Stimulated activated CD8-positive, alpha-beta memory T cell treated with anti-CD3 and anti-CD28 coated beads, Interleukin-4, amount 100 ng/mL, for 1 hour (primary cell): ENCODE measurements around the gene BCKDHB.

ENCODE experiments used
- DNase-seq, 2 donors: peaks; one replicate each; pipeline ENCODE4 v3.0.0-alpha.2; 2020; ENCODE audit warnings: low read depth in 2 of 2, low spot score in 1 of 2

The BCKDHB gene

DNA sequence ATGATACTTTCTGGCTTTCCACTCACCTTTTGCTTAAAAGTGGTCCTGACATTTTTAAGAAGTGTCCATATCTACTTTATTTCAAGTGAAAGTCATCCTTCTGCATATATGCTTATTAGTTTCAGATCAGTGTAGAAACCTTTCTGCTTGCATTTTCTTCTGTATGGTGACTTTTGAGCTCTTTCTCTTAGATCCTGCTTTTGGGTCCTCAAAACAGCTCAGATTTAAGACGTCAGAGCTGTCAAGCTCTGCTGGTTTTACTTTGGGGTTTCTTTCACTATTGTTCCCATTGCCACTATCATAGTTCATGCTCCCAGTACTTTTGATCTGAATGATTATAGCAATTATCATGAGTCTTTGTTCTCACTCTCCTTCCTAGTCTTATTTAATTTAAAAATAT, 41.7 kb downstream of the BCKDHB start:
- DNase-seq, result no peak

DNA sequence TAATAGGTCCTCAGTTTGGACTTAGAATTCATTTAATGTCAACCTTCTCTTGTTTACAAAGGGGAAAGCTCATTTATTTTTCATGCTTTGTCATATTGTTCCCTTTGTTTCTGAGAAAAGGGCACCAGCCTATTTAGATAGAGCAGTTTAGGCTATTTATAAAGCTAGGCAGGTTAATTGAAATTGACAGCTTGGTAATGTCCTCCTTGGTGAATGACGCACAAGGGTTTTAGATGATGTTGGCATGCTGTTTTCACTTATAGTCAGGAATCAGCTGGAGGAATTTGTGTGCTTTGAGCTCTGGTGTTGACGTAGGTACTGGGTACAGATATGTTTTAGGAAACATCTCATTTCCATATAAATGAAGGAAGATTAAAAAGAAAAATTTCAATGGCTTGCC, 45.2 kb downstream of the BCKDHB start:
- no peak for DNase-seq

DNA sequence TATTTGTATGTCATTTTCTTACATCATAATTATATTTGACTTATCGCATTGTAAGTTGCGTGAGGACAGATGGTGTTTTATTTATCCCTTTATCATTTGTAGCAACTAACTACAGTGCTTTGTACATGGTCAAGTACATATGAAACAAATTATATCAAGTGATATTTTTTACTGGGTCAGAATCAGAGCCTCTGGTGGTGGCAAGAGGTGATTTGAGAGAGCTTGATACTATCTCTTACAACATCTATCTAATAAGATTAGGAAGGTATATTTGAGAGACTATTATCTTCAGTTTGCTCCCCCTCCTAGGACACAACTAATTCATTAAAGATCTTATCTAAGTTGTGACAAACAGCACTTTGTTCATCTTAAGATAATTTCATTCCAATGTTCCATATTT, 47.7 kb downstream of the BCKDHB start:
- no peak for DNase-seq

DNA sequence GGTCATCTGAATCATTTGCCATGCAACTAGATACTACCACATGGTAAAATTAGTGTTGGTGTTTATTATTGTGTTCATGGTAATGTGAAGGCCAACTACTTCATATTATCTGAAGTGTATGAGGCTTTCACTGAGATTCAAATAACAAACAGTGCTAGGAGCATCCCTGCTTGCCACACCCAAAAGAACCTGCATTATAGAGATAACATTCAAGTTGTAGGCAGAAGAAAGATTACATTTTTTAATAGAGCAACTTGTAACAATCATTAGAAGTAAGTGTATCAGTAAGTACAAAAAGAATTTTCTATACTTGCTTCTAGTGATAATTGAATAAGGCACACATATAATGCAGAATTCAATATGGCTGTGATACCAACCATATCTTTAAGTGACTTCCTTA, 49.8 kb downstream of the BCKDHB start:
- DNase-seq, result no peak

DNA sequence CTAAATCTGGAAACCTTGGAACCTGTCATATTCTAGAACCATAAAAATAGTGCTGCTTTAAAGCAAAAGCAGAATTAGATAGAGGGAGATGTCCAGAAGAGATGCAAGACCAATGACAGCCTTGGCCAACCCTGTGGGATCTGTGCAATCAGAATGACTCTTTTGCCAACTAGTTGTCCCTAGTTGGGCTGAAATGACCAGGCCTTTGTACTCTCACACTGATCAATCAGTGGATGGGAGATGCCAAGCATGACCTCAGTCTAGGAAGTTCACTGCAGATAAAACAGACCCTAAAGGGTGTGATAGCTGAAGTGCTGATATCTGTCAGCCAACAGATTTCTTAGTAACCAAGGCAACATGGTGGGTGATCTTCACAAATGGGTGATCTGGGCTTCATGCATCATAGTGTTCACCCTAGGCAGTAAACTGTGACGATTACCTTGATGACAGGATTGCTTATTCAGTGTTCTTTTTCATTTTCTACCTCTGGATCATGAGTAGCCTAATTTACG, 52.1 kb downstream of the BCKDHB start:
- DNase-seq, result no peak

DNA sequence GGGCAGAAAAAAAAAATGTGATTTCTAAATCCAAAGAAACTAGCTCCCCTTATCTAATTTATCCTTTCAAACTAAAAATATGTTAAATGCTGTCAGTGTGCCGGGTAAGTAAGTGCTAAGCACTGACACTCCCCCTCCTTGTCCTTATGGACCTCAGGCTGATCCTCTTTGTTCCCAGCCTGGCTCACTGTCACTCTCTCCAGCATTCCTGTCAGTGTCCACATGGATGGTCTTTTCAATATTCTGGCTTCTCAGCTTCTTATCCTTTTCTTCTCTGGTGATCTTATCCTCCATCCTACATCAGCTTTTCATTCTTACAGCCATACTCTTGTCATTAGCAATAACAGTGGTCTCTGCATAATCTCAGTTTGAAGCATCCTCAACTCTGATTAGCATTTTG, 55.0 kb downstream of the BCKDHB start:
- DNase-seq, result no peak

DNA sequence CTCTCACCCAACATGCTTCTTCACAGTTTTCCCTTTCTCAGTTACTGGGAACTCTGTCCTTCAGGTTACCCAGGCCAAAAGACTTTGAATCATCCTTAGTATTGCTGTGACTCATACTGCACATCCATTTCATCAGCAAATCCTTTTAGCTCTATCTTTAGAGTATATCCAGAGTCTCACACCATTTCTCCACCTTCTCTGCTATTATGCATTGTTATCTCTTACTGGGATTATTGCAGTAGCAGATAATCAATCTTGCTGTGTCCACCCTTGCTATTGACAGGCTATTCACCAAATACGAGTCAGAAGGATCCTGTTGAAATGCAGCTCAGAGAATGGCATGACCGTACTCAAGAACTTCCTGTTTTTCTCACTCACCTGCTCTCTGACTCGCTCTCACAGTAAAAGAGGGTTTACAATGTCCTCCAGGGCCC, 57.3 kb downstream of the BCKDHB start:
- no peak for DNase-seq

DNA sequence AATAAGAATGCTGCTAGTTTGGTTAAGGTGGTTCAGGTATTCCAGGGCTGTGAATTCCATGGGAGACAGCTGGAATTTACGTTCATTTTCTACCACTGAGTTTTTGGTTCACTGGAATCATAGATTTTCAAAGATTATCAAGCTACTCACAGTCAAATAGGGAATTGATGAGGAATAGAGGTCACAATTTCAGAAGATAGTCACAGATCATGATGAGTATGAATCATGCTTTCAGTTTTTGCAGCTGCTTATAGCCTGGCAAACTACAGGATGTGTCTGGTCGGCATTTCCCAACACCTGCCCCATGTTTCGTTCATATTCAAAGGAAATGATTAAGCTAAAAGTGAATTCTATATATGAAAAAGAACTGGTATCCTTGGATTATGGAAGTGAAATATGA, 58.7 kb downstream of the BCKDHB start:
- DNase-seq, result no peak

DNA sequence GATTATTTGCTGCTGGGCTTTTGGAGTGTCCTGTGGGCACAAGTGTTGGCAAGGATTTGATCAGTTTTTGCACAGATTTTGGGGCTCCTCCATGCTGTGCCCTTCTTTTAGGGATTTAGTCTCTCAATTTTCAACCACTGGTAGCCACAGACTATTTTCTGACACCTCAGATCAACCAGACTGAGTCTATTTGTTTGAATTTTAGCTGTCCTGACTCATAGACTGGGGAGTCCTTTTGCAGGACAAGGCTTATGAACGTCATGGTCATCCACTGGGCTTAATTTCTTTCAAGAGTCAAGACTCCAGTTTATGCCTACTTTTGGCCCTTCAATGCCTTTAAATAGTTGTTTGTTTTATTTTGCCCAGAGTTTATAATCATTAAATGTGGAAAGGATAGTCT, 59.3 kb downstream of the BCKDHB start:
- no peak for DNase-seq

DNA sequence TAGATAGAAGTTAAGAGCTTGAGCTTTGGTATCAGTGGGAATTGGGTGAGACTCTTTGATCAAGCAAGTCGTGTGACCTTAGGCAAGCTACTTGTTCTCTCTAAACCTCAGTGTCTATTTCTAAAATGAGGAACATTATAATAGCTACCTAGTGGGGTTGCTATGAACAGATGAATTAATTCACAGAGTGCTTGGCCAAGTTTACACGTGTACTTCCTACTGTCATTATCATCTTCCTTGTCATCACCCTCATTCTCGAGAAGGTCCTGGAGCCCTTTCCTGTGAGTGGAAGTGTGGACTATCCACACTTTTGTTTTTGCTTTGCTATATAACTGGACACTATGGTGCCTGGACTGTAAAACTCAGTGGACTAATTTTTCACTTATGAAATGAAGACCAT, 64.0 kb downstream of the BCKDHB start:
- DNase-seq, result no peak

DNA sequence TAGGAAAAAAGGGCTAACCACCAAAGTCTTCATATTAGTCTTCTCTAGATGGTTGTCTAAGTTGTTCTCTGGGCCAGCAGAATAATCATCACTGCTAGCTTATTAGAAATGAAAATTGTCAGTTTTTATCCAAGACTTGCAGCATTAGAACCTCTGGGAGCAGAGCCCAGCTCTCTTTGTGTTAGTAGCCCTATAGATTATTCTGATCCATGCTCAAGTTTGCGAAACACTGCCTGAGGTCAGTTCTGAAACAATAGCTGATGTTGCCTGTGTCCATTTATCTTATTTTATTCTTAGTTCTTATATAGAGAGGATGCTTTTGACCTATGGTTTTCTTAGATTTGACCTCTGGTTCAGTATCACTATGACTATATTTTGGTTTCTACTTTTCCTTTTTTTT, 66.9 kb downstream of the BCKDHB start:
- DNase-seq, result no peak

DNA sequence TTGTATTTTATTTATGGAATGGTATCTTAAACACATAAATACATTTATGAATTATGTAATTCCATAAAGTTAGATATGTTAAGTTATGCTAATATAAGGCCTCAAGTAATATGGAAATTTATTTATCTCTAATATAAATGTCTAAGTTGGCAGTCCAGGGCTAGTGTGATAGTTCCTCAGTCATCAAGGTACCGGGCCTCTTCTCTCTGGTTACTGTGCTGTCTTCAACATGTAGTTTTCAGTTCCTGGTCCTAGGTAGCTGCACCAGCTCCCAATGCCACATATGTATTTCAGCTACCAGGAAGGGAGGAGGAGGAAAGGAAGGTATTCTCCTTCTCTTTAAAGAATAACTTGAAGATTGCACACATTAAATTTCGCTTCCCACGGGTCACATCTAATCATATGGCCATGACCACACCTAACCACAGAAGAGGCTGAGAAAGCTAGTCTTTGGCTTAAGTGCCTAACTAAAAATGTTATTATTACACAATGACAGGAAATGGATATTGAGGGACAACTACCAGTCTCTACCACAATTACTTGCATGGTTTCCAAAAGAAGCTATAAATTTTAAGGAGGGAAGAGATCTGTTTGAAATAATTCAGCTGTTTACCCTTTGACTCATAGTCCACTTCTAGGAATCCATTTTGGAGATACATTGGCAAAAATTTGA, 68.6 kb downstream of the BCKDHB start:
- no peak for DNase-seq

DNA sequence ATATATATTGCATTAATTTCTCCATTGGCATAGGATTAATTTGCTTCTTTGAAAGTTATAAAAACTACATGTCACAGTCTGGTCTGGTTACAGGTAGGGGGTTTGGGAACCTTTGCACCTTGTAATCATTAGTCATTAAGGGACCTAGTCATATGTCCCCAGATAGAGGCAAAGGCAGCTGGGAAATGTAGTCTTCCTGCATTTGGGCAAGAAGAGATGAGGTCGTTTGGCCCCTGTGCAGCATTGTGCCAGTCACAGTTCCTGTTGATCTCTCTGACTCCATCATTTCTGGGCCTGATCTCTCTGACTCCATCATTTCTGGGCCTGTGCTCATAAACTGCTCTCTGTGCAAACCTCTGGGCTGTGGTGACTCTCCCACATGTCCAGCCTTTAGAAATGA, 73.2 kb downstream of the BCKDHB start:
- no peak for DNase-seq

DNA sequence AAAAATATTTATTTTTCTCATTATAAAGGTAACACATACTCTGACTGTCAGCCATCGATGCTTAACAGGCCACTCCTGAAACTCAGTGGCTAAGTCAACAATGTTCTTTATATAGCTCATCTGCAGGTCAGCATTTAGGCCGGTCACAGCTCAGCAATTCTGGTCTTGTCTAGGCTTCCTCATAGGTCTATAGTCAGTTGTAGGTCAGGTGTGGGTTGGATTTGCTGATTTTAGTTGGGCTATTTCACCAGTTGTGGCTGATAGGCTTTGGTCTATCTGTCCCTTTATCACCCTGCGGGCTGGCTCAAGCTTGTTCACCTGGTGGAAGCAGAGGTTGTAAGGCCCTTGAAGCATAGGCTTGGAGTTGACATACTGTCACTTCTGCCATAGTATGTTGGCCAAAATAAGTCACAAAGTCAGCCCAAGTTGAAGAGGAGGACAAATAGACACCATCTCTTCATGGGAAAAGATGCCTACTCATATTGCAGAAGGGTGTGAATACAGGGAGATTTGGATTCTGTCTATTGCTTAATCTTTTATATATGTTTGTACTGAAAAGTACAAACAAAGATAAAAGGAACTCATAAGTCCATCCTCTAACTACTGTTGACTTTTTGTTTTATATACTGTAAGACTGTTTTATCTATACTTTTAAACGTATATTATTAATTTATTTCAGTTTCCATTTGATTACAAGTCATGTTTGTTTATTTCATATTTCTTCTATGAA, 75.0 kb downstream of the BCKDHB start:
- DNase-seq, result no peak

DNA sequence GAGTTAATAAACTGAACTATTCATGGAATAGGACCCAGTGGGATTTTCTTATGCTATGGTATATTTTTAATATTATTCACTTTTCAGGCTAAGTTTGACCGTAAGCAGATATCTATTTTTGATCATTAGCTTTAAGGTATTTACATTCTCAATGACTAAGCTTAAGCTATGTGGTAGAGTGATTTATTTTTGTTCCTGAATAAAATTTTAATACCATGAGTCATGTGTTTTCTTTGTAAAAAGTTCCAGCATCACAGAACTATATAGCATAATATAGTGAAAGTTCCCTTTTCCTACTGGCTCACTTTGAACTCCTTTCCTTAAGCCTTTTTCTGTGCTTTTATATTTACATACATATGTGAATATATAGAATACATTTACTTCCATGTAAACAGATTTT, 75.8 kb downstream of the BCKDHB start:
- DNase-seq, result no peak

DNA sequence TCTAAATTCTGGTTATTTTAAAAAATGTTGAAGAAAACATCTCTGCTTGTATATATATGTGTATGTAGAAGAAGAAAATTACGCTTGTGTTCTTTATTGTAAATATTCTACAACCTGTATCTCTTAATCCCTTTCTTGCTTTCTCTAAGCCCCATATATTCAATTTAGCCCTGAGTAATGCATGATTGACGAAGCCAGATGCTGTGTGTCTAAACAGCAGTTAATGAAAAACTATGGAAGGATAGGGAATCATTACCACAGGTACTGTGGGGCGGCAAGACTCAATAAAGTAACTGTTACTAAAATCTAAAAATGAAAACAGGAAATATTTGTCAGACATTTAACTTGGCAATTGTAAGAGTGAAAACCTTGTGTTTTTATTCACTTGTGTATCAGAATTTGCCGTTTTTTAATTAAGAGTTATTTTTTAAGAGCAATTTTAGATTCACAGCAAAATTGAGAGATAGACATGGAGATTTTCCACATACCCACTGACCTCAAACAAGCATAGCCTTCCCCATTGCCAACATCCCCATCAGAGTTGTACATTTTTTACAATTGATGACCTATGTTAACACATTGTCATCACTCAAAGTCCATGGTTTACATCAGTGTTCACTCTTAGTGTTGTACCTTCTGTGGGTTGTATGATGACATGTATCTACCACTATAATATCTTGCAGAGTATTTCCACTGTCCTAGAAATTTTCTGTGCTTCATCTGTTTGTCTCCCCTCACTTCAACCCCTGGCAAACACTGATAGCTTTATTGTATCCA, 76.7 kb downstream of the BCKDHB start:
- no peak for DNase-seq

DNA sequence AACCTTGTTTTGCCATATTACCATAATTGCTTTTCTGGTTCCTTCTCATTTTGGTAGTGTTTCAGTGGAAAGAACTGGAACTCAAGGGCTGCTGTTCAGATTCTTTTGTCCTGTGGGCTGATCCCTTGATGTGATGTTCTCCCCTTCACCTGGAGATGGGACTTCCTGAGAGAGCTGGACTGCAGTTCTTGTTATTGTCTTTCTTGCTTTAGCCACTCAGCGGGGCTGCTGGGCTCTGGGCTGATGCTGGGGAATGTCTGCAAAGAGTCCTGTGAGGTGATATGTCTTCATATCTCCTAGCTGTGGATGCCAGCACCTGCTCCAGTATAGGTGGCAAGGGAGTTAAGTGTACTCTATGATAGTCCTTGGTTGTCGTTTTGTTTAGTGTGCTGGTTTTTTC, 79.0 kb downstream of the BCKDHB start:
- DNase-seq, result no peak

DNA sequence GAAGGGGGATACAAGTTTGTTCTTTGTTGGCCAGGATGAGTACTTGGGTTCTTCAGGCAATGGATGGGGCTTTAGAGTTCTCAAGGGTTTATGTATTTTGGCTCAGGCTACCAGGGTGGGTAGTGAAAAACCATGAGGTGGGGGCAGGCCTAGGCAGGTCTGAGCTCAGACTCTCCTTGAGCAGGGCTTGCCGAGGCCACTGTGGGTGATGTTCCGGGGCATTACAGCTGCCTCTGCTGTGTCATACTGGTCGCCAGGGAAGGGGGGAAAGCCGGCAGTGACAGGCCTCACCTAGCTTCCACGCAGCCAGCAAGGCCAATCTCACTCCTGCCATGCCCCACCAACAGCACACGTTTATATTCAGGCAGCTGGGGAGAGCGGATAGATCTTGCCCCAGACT, 79.6 kb downstream of the BCKDHB start:
- no peak for DNase-seq

DNA sequence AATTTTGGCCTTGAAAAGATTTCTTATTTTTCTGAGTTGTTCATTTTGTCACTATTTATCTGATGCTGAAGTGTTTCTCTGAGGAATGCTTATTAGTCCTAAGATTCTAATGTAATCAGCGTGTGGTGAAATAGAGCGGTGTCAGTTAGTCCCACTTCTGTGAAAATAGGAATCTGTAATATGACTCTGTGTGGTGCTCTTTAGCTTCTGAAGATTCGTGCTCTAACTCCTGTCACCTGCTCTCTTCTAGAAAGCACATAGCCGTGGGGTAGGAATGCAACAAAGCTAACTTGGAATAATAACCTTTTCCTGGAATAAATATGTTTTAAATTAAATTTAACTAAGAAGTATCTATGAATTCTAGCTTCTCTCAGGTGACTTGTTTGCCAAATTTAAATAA, 90.4 kb downstream of the BCKDHB start:
- DNase-seq, result no peak

DNA sequence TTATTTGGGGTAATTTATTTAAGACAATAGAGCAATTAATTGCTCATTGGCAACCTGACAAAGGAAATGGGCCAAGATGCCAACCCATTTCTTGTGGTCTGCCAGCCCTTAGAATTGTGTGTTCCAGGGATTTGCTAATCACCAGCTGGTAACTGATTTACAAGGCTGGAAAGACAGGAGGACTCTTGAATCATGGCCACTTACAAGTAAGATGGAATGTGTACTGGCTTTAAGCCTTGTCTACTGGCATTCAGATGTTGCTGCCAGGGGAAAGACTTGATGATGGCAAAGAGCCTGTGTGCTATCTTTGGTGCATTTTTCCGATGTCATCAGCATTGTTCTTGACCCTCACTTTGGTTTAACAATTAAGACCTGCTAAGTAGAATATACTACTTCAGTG, 91.0 kb downstream of the BCKDHB start:
- DNase-seq, result no peak

DNA sequence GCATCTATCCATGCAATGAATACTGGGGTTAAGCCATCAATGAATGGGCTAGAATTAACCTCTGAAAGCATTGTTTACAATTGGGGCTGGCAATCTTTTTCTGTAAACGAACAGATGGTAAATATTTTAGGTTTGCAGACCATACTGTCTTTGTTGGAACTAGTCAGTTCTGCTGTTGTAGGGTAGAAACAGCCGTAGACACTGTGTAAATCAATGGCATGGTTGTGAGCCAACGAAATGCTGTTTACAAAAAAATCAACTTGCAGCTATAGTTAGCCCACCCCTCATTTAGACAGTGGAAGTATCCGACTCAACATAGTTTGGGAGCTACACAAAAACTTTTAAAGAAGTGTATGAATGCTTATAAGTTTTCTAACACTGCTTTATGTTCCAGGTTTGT, 91.5 kb downstream of the BCKDHB start:
- DNase-seq, result no peak

DNA sequence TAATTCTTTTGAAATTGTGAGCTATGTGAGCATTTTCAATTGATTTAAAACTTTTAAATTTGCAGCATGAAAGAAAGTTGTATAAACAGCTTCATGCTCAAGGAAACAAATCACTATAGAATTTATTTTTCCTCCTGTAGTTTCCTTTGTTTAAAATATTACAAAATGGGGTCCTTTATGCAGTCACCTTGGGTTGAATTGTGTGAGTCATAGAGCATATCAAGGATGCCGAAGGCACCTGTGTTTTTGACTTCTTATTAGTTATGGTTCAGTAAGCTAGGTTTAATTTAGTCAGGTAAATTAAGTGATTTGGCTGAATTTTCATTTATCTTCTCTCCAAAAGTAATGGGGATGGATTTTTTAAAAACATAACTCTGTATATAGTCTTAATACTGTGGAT, 96.8 kb downstream of the BCKDHB start:
- no peak for DNase-seq
